ENCODE measurements around the gene SELPLG. TPM values are rescaled to one million over a fixed set of nuclear protein-coding genes. Genes with fewer than 3 reads are reported as not detected.

The SELPLG gene
- total RNA-seq, 1 donor from 2014 or later, result 47.4 TPM

Other genes starting within 250 kb of the SELPLG start
- gene FICD, start 118.6 kb downstream of the SELPLG start, total RNA-seq, result 5.9 and 6.6 TPM in 2 replicates
- 89.1 and 90.5 TPM in 2 replicates for gene SART3, start 72.7 kb downstream of the SELPLG start, total RNA-seq
- gene ISCU, start 71.3 kb downstream of the SELPLG start, total RNA-seq, result 61.5 and 66.1 TPM in 2 replicates
- 0.47 TPM in 1 of 2 replicates, not detected in the other for gene TMEM119, start 35.8 kb downstream of the SELPLG start, total RNA-seq
- 64.6 and 70.1 TPM in 2 replicates for gene CORO1C, start 97.6 kb upstream of the SELPLG start, total RNA-seq
- gene SSH1, start 223.7 kb upstream of the SELPLG start, total RNA-seq, result 27.2 and 31.5 TPM in 2 replicates
- not detected in 2 replicates for gene DAO, start 246.2 kb upstream of the SELPLG start, total RNA-seq

Data from activated CD4-positive, alpha-beta T cell treated with anti-CD3 and anti-CD28 coated beads, Interleukin-2, amount 10 ng/mL, durations not matched to agents 24 days and 14 days (primary cell).